Measurements from ENCODE around the gene NACA. TPM values are rescaled to one million over a fixed set of nuclear protein-coding genes. Genes with fewer than 3 reads are reported as not detected.
"Not testable (repeated sequence)": the region's sequence is repeated elsewhere in the genome, so short reads cannot be mapped to it uniquely, and the experiment has no call there.

The NACA gene
- total RNA-seq (2014; rRNA removed; shearing (Covaris generic)), result 1,958 and 2,376 TPM in 2 replicates
- polyA plus RNA-seq (2015; cell fraction: cytosol; rRNA removed), result 1,112 and 1,132 TPM in 2 replicates
- 287 and 290 TPM in 2 replicates for polyA plus RNA-seq (2015; cell fraction: nucleus; rRNA removed)

DNA sequence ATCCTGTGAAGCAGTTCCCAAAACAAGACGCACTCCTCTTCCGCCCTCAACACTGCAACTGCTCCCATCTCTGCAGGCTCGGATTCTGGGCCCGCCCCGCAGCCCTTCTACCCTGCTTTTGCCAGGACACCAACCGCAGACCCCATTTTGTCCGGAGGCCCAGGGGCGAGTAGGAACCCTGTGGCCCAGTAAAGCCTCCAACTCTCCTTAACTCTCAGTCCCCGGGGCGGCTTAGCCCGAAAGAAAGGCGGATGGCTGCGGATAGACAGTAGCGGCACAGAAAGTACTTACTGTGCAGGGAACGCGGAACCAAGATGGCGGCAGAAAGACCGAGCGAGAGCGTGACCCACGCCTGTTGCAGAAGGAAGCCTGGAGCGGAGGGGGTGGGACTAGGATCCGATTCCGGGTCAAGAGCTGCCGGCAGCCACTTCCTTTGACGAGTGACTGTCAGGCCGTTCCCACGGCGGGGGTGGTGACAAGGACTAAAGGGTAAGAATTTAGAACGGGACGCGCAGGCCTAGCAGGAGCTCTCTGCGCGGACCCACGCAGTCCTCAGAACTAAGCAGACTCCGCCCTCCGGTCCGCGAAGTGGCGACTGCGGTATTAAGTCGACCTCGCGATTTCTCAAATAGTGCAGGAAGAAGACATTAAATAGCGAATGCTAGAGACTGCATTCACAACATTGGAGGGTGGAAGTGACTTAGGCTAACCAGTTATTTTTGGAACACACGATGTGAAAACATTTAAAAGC is at the start of gene NACA:
TSS of gene NACA (minus strand) at position 328 of the 751 bp plus-strand sequence. CDS start 778 bp downstream, outside the sequence.
- DNase-seq (ENCODE audit: low read depth, low spot score), result peak; percentile 98
- in situ Hi-C loops (cut with HindIII; ENCODE audit: low pct_unique_long_range_greater_than_20kb, low sequenced_read_pairs), result no loop called here

DNA sequence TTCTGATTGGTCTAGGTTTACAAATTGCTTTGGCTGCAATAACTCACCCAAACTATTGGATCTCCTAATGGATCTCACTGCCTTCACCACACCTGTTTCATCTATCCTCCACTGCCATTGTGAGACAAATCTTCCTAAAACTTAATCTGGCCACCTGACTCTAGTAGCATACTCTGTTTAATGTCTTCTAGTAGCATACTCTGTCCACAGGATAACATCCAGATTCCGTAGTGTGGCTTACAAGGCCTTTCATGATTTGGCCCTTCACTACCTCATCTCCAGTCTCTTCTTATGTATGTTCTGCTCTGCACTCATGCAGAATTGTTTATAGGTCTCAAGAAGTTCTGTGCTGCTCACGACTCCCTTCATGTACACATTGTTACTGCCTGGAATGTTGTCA is 48.0 kb upstream of the NACA start:
- in situ Hi-C loops (cut with HindIII; ENCODE audit: low pct_unique_long_range_greater_than_20kb, low sequenced_read_pairs), result loop anchor here (25.0 kb wide), 1 partner anchor 214 kb away; a partner anchor contains a TSS
- no peak for DNase-seq (ENCODE audit: low read depth, low spot score)

DNA sequence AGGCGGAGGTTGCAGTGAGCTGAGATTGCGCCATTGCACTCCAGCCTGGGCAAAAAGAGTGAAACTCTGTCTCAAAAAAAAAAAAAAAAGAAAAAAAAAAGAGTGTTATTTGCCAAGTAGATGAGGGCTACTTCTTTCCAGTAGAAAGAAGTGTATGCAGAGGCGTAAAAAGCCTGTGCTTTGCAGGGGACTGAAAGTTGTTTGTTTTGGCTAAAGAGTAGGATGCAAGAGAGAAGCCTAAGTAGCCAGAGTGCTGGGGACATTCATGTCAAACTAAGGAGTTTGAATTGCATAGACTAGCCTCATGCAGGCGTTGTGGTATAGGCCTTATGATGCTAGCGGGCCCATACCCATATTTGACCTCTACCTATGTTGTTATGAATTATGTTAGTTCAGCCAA is 47.5 kb upstream of the NACA start:
- DNase-seq (ENCODE audit: low read depth, low spot score), result no peak
- in situ Hi-C loops (cut with HindIII; ENCODE audit: low pct_unique_long_range_greater_than_20kb, low sequenced_read_pairs), result loop anchor here (25.0 kb wide), 1 partner anchor 215 kb away; a partner anchor contains a TSS

DNA sequence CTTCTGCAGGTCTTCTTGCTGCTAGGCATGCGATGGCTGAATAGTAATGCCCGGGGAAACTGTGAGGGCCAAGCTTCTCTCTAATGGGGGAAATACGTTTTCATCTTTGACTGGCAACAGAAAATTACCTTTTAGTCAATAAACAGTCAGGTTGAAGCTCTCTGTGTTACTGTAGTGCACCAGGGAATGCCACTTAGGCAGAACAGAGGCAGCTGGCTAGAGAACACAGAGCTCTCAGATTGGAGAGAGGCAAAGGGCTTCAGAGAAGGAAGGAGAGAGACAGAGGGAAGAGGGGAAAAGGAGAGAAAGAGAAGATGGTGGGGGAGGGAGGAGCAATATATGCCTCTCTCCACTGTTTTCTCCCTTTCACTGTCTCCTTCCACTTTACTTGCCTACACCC is 44.8 kb upstream of the NACA start:
- no peak for DNase-seq (ENCODE audit: low read depth, low spot score)
- in situ Hi-C loops (cut with HindIII; ENCODE audit: low pct_unique_long_range_greater_than_20kb, low sequenced_read_pairs), result loop anchor here (25.0 kb wide), 1 partner anchor 217 kb away; a partner anchor contains a TSS

DNA sequence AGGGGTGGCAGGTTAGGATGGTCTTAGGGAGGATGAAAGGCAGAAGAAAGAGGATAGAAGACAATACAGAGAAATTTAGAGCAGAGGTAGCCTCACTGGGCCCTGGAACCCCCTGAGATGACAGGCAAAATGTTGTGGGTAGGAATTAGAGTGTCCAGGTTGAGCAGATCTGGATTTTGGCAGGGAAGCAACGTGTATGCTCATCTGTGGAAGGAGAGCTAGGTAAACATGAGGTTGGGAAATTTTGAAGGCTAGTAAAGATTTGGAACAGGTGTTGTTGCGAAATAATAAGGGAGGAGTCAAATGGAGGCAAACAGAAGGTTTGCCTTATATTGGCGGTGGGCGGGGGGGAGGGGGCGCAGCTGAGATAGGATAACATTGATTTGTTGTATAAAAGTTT is 43.3 kb upstream of the NACA start:
- DNase-seq (ENCODE audit: low read depth, low spot score), result no peak
- in situ Hi-C loops (cut with HindIII; ENCODE audit: low pct_unique_long_range_greater_than_20kb, low sequenced_read_pairs), result loop anchor here (25.0 kb wide), 1 partner anchor 219 kb away; a partner anchor contains a TSS

DNA sequence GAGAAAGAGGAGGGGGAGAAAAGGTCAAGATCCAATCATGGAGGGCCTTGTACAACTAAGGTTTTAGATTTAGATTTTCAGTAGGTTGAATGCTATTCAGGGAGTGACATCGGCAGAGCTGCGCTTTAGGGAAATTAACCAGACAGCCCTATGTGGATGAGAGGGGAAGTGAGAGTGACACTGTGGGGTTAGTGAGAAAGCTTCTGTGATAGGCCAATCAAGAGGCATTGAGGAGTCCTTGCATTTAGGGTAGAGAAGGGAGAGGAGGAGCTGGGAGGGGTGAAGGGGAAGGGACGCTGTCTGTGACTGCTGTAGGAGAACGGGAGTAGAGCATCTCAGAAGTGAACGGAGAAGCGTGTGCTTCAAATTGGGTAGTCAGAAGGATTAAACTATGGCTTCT is 41.4 kb upstream of the NACA start:
- in situ Hi-C loops (cut with HindIII; ENCODE audit: low pct_unique_long_range_greater_than_20kb, low sequenced_read_pairs), result loop anchor here (25.0 kb wide), 1 partner anchor 221 kb away; a partner anchor contains a TSS
- no peak for DNase-seq (ENCODE audit: low read depth, low spot score)

DNA sequence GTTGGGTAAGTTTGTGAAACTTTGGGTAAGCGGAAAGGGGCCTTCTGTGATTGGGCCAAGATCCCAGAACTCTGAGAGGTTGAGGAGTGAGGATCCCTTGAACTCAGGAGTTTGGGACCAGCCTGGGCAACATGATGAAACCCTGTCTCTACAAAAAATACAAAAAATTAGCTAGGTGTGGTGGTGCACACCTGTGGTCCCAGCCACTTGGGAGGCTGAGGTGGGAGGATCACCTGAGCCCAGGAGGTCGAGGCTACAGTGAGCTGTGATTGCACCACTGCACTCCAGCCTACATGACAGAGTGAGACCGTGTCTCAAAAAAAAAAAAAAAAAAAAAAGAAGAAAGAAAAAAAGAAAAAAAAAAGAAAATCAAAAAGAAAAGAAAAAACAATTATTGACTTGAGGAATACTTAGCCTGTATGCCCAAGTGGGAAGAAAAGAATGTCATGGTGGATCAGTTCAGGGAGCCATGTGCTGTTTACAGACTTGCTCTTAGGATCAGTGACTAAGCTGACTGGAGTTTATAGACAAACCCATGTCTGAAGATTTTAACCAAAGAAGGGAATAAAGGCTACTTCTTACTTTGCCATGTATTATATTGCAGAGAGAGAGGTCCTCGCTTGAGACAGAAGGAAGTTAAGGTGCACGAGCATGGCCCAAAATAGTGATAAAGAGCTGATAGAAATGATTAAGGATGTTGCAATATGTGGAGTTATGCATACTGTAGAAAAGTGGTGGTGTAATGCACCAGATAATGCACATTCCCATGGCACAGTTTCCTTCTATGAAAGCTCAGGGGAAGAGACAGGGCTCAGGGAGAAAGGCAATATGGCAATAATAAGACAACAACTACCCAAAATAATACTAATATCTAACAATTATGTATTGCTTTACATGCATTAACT is 38.9 kb upstream of the NACA start:
- no peak for DNase-seq (ENCODE audit: low read depth, low spot score)
- in situ Hi-C loops (cut with HindIII; ENCODE audit: low pct_unique_long_range_greater_than_20kb, low sequenced_read_pairs), result loop anchor here (25.0 kb wide), 1 partner anchor 223 kb away; a partner anchor contains a TSS

DNA sequence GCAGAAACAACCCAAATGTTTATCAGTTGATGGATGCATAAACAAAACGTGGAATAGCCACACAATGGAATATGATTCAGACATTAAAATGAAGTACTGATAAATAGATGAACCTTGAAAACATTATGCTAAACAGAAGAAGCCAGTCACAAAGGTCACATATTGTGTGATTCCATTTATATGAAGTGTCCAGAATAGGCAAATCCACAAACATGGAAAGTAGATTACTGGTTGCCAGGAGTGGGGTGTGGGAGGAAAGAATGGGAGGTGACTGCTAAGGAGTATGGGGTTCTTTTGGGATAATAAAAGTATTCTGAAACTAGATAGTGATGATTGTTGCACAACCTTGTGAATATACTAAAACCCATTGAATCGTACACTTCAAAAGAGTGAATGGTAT is 36.7 kb upstream of the NACA start:
- DNase-seq (ENCODE audit: low read depth, low spot score), result no peak
- in situ Hi-C loops (cut with HindIII; ENCODE audit: low pct_unique_long_range_greater_than_20kb, low sequenced_read_pairs), result loop anchor here (25.0 kb wide), 1 partner anchor 225 kb away; a partner anchor contains a TSS

DNA sequence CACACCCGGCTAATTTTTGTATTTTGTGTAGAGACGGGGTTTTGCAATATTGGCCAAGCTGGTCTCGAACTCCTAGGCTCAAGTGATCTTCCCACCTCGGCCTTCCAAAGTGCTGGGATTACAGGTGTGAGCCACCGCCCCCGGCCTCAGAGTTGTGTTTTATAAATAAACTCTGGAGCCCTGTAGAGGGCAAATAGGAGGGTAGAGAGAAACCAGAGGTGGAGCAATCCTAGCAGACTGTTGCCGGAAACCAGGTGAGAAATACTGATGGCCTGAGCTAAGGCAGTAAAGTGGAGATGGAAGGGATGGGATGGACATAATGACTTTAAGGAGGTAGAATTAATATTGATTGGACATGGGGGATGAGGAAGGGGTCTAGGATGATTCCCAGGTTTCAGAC is 35.4 kb upstream of the NACA start:
- in situ Hi-C loops (cut with HindIII; ENCODE audit: low pct_unique_long_range_greater_than_20kb, low sequenced_read_pairs), result loop anchor here (25.0 kb wide), 1 partner anchor 227 kb away; a partner anchor contains a TSS
- DNase-seq (ENCODE audit: low read depth, low spot score), result no peak

DNA sequence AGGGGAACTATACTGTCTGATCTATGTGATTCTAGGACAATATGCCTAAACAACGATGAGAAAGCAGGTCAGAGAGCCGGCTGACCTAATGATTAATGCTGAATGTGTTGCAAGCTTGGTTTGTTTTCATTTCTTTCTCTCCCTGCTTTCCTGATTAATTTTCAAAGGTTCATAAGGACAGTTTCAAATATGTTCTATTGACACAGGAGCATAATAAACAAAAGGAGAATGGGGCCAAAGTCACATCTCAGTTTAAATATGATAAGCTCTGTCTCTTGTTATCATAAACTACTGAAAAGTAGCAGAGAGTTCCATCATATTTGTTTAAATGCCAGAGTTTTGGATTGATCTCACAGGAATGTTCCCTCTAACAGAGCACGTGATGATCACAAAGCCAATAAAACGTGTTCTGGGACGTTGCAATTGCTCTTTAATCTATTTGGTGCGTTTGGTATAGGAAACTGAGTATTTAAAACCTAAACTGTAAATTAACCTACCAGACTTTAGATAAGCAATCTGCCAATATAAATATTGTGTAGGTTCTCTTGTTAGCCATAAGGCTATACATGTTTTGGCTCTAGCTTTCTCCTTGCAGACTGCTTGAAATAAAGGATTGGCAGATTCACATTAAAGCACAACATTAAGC is 34.3 kb upstream of the NACA start:
- in situ Hi-C loops (cut with HindIII; ENCODE audit: low pct_unique_long_range_greater_than_20kb, low sequenced_read_pairs), result loop anchor here (25.0 kb wide), 1 partner anchor 228 kb away; a partner anchor contains a TSS
- no peak for DNase-seq (ENCODE audit: low read depth, low spot score)

DNA sequence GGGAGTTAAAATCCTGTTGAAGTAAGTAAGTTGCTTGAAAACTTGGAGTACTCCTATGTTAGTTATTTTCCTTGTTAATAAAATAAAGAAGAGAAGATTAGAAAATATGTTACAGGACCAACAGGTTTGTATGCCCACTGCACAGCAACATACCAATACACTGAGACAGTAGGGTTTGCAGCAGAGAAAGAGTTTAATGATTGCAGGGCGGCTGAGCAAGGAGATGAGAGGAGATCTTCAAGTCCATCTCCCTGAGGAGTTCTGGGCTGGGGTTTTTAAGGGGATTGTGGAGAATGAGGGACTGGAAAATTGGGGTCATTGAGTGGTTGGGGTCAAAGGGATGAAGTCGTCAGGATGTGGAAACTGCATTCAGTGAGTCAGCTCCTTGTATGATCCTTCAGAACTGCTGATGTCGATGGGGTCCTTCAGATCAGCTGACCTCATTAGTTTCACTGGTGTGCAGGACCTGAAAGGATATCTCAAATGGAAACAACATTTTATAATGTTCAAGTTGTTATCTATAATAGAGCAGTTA is 33.7 kb upstream of the NACA start:
- DNase-seq (ENCODE audit: low read depth, low spot score), result no peak
- in situ Hi-C loops (cut with HindIII; ENCODE audit: low pct_unique_long_range_greater_than_20kb, low sequenced_read_pairs), result loop anchor here (25.0 kb wide), 1 partner anchor 229 kb away; a partner anchor contains a TSS

DNA sequence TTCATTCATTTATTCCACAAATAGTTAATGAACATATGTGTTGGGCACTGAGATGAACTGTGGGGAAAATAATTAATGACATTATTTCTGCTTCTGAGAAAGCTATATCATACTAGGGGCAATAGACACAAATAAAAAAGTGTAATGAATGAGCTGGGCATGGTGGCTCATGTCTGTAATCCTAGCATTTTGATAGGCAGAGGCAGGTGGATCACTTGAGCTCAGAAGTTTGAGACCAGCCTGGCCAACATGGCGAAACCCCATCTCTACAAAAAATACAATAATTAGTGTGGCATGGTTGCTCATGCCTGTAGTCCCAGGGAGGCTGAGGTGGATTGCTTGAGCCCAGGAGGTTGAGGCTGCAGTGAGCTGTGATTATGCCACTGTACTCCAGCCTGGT is 32.9 kb upstream of the NACA start:
- in situ Hi-C loops (cut with HindIII; ENCODE audit: low pct_unique_long_range_greater_than_20kb, low sequenced_read_pairs), result loop anchor here (25.0 kb wide), 1 partner anchor 229 kb away; a partner anchor contains a TSS
- not testable (repeated sequence) for DNase-seq (ENCODE audit: low read depth, low spot score)

DNA sequence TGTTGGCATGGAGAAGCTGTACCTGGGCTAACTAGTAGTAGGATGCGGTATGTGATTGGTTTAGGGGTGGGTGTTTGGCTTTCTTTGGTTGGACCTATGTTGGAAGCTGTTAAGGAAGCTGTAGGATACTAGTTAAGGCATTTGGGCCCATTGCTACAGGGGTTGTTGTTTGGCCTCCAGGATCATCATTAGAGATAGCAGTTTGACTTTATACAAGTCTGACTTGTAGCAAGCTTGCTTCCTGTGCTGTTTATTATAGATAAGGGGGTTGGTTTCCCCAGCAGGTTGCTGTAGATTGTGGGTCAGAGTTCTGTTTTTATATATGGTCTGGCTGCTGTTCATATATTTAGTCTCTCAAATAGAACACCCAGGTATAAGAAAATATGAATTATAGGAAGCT is 28.5 kb upstream of the NACA start:
- DNase-seq (ENCODE audit: low read depth, low spot score), result no peak
- in situ Hi-C loops (cut with HindIII; ENCODE audit: low pct_unique_long_range_greater_than_20kb, low sequenced_read_pairs), result loop anchor here (25.0 kb wide), 1 partner anchor 234 kb away; a partner anchor contains a TSS

DNA sequence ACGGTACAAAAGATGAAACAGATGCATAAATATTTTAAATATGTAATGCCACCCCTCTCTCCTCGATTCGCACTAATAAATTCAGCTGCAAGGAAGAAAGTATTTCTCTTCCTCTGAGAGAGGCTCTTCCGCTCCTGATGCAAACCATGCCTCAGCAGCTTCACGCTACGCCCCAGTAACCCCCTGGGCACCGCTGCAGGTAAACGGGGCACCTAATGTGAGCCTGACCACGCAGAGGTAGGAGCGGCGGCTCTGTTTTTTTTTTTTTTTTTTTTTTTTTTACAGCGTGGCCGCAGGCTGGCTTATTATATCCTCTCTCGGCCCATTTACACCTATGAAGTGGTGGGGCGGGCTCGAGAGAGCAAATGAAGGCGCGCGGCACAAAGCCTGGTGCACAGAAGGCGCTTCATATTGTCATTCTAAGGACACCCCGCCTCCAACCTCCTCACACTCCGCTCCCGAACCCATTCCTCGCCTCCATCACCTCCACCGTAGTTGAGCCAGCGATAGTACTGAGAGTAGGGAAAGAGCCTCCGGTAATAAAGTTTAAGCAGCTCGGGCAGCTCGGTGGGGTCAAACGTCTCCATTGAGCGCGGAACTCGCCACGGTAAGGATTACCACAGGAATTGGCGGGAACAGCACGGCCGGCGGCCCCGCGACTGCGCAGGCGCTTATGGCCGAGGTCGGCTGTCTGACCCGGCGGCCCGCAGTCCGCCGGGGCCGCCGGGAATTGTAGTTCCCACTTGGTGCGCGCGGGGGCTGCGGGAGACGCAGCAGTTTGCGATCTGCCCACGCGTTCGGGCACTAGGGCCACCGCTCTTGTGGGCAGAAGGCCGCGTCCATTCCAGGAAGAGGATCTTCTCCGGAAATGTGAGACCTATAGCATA is 26.9 kb upstream of the NACA start, which contains the start of gene PRIM1:
TSS of gene PRIM1 (minus strand) at position 612 of the 887 bp plus-strand sequence. CDS start at position 587, 25 bp downstream.
- in situ Hi-C loops (cut with HindIII; ENCODE audit: low pct_unique_long_range_greater_than_20kb, low sequenced_read_pairs), result loop anchor here (25.0 kb wide), 1 partner anchor 235 kb away; a partner anchor contains a TSS
- DNase-seq (ENCODE audit: low read depth, low spot score), result peak; percentile 84

DNA sequence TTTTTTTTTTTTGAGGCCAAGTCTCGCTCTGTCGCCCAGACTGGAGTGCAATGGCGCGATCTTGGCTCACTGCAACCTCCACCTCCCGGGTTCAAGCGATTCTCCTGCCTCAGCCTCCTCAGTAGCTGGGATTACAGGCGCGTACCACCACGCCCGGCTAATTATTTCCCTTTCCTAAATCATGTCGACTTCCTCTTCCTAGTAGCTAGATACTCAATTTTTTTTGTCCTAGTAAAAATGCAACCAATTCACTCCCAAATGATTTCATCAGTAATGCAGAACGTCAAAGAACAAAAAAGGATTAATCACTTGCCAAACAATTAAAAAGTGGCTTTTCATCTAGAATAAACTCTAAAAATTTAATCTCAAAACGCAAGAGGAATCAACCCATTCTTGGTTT is 25.5 kb upstream of the NACA start:
- not testable (repeated sequence) for DNase-seq (ENCODE audit: low read depth, low spot score)
- in situ Hi-C loops (cut with HindIII; ENCODE audit: low pct_unique_long_range_greater_than_20kb, low sequenced_read_pairs), result loop anchor here (25.0 kb wide), 1 partner anchor 237 kb away; a partner anchor contains a TSS

DNA sequence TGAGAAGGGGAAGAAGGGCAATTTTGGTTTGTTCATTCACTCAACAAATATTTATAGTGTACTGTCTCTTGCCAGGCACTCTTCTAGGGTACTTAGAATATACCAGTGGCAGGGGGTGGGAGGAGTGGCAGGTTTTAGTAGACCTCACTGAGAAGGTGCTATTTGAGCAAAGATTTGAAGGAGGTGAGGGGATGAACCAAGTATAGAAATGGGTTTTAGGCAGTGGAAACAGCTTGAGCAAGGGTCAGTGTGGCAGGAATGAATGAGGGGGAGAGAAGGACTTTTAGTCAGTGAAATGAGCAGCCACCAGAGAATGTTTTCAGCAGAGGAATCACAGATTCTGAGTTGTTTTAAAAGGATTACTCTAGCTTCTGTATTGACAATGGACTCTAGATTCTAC is 24.8 kb upstream of the NACA start:
- in situ Hi-C loops (cut with HindIII; ENCODE audit: low pct_unique_long_range_greater_than_20kb, low sequenced_read_pairs), result loop anchor here (25.0 kb wide), 1 partner anchor 237 kb away; a partner anchor contains a TSS
- DNase-seq (ENCODE audit: low read depth, low spot score), result no peak
